Panc1 (cell line): ENCODE results near the gene LPAR6. TPM values are rescaled to one million over a fixed set of nuclear protein-coding genes. Genes with fewer than 3 reads are reported as not detected.

Experiments
- ATAC-seq: fragments of 200-7000 bp; cut with Tn5 transposase; 2 replicates; pipeline ENCODE4 v1.9.1; 2020; ENCODE audit warnings: mild to moderate bottlenecking, moderate library complexity
- BruUV-seq: library from RNA; stranded (reverse); fragments of 400-500 nt; replicated peaks from 2 replicates; lab custom pipeline; 2021; lab: Mats Ljungman, UMichigan
- CTCF ChIA-PET: fragments of 300-600 bp; sonication (Branson Sonifier 250); formaldehyde crosslinking; loops from one replicate; lab custom pipeline; 2022; ENCODE audit warnings: antibody characterized with exemption; lab: Charles Lee
- POLR2A ChIA-PET: fragments of 300-600 bp; sonication (Branson Sonifier 250); formaldehyde crosslinking; loops from one replicate; lab custom pipeline; 2022; ENCODE audit warnings: antibody characterized with exemption; lab: Charles Lee
- DNase-seq: peaks from one replicate; pipeline ENCODE4 v3.0.0-alpha.2; 2010; ENCODE audit warnings: low read depth, low spot score
- H3K27ac ChIP-seq: 2 replicates; pipeline ENCODE4 v1.5.1; 2011; ENCODE audit warnings: mild to moderate bottlenecking, low read length, inconsistent platforms
- H3K27me3 ChIP-seq: fragments of 200-500 bp; sonication (Bioruptor generic); 2 replicates; pipeline ENCODE4 v1.6.0; 2014; ENCODE audit warnings: low read length, inconsistent platforms; ENCODE audit not compliant: control insufficient read depth, insufficient read depth
- H3K36me3 ChIP-seq: fragments of 200-500 bp; sonication (Bioruptor generic); 2 replicates; pipeline ENCODE4 v1.5.1; 2014; ENCODE audit warnings: inconsistent platforms, mild to moderate bottlenecking, low read length, moderate library complexity; ENCODE audit not compliant: control insufficient read depth, insufficient read depth
- H3K4me1 ChIP-seq: 2 replicates; pipeline ENCODE4 v1.5.1; 2011; ENCODE audit warnings: inconsistent platforms, mild to moderate bottlenecking, low read length, moderate library complexity; ENCODE audit not compliant: control insufficient read depth, insufficient read depth
- H3K4me3 ChIP-seq, 2 experiments: 2 replicates each; pipeline ENCODE4 v1.5.1; 2011 to 2012; ENCODE audit warnings: low read depth in 2 of 2, low read length in 2 of 2, mild to moderate bottlenecking in 2 of 2, inconsistent platforms in 1 of 2, moderate library complexity in 1 of 2
- H3K9me3 ChIP-seq: fragments of 200-500 bp; sonication (Bioruptor generic); 2 replicates; pipeline ENCODE4 v1.5.1; 2014; ENCODE audit warnings: low read depth, mild to moderate bottlenecking, inconsistent platforms, low read length, moderate library complexity; ENCODE audit not compliant: control insufficient read depth, insufficient read depth
- POLR2AphosphoS5 ChIP-seq: IDR thresholded peaks from 2 replicates; pipeline ENCODE4 v1.6.1; 2012; ENCODE audit warnings: mild to moderate bottlenecking, low read depth, low read length, moderate library complexity
- SIN3A ChIP-seq: IDR thresholded peaks from 2 replicates; pipeline ENCODE4 v1.6.1; 2012; ENCODE audit warnings: low read depth, mild to moderate bottlenecking, low read length, moderate library complexity, borderline replicate concordance; ENCODE audit not compliant: insufficient read depth
- TCF7L2 ChIP-seq: IDR thresholded peaks from 2 replicates; pipeline ENCODE4 v1.6.1; 2011; ENCODE audit warnings: mild to moderate bottlenecking, low read depth, low read length, inconsistent platforms
- in situ Hi-C: cut with HindIII; loops from 2 replicates; pipeline ENCODE4 v1.10.0; 2016; ENCODE audit warnings: low sequenced_read_pairs, low pct_unique_long_range_greater_than_20kb
- intact Hi-C: fragments of 100-400 bp; cut with micrococcal nuclease; formaldehyde crosslinking; loops from one replicate; pipeline ENCODE4 v1.10.0; 2022; ENCODE audit not compliant: unreplicated experiment
- total RNA-seq: library from RNA; stranded (reverse); gene quantifications from one replicate; pipeline ENCODE4 v1.2.1, GENCODE V29; 2021; ENCODE audit not compliant: unreplicated experiment
- TF ChIP-seq, protein P1 (sequence below): fragments of 450-650 bp; IDR thresholded peaks from 2 replicates; pipeline ENCODE4 v1.5.1; 2017; ENCODE audit warnings: mild to moderate bottlenecking
- TF ChIP-seq, protein P2 (sequence below), 2 experiments: IDR thresholded peaks; 2 replicates each; pipeline ENCODE4 v1.6.1; 2011 to 2012; ENCODE audit warnings: low read depth in 2 of 2, control low read depth in 1 of 2, low read length in 1 of 2, mild to moderate bottlenecking in 1 of 2, moderate library complexity in 1 of 2; ENCODE audit not compliant: insufficient read depth in 1 of 2

The LPAR6 gene
- total RNA-seq, 1 experiment from 2014 or later, result 3.9 TPM

DNA sequence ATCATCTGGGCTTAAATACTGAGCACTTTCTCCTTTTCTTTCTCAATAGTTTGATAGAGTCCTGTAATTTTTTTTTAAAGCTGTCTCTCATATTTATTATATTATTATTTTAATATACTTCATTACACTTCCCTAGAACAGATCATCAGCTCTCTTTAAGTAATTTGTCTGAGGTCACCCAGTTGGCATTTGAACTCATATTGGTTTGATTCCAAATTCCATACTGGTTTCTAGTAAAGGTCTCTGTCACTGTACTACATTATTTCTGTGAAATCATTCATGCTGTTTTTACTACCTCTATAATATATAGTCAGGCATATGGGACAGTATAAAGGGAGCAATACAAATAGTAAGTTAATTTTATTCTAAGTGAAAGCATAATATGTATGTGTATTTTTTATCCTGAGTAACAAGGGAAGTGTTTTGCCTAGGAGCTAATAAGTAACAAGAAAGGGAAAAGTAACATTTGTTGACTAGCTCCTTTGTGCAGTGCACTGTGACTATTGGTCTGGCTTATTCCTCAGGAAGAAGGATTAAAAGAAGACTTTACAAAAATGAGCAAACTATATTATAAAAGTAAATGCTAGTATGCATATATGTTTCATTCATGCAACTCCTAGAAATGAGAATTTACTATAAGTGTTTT is 14.3 kb downstream of the LPAR6 start:
- Histone ChIP-seq H3K27me3 (no peaks in the 10 kb centered on the region), H3K4me3 (no peak overlapping the region), H3K27ac (peak overlapping the region; percentile 34; the same call in 1 of the 2 replicates), H3K36me3 (no peaks in the 10 kb centered on the region), H3K9me3 (no peaks in the 10 kb centered on the region), H3K4me1 (peaks cover 16% of the 10 kb centered on the region)
- POLR2A ChIA-PET, result no interaction called here
- in situ Hi-C loops, result no loop called here
- DNase-seq (no peak), ATAC-seq (no peak)
- CTCF ChIA-PET, result no interaction called here
- no TSS peak for BruUV-seq
- intact Hi-C loops, result no loop called here
- no peak for TF ChIP-seq TCF7L2

DNA sequence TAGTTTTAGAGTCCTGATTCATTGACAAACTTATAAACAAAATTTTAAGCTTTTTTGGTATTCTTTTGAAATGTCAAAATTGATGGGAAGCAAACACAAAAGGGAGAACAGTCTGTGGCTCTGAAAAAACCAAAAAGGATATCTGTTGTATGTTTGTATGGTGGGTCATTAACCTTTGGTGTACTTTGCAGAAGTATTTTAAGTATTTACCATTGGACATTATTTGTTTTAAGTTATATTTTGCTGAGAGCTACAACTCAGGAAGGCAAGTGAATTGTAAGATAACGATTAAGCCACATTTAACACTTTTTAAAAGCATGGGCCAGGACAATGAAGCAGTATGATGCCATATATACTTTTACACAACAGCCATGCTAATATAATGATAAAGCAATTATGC is 15.2 kb downstream of the LPAR6 start:
- ChIA-PET POLR2A (no interaction called here), CTCF (no interaction called here)
- DNase-seq, result no peak
- Histone ChIP-seq H3K4me3 (no peak overlapping the region), H3K27ac (no peak overlapping the region), H3K9me3 (no peaks in the 10 kb centered on the region), H3K36me3 (no peaks in the 10 kb centered on the region), H3K4me1 (peaks cover 16% of the 10 kb centered on the region), H3K27me3 (no peaks in the 10 kb centered on the region)
- in situ Hi-C loops (no loop called here), intact Hi-C loops (no loop called here)
- ATAC-seq, result no peak
- BruUV-seq, result no TSS peak
- TF ChIP-seq, protein P1, sequence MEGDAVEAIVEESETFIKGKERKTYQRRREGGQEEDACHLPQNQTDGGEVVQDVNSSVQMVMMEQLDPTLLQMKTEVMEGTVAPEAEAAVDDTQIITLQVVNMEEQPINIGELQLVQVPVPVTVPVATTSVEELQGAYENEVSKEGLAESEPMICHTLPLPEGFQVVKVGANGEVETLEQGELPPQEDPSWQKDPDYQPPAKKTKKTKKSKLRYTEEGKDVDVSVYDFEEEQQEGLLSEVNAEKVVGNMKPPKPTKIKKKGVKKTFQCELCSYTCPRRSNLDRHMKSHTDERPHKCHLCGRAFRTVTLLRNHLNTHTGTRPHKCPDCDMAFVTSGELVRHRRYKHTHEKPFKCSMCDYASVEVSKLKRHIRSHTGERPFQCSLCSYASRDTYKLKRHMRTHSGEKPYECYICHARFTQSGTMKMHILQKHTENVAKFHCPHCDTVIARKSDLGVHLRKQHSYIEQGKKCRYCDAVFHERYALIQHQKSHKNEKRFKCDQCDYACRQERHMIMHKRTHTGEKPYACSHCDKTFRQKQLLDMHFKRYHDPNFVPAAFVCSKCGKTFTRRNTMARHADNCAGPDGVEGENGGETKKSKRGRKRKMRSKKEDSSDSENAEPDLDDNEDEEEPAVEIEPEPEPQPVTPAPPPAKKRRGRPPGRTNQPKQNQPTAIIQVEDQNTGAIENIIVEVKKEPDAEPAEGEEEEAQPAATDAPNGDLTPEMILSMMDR, result no peak
- TF ChIP-seq, protein P2, sequence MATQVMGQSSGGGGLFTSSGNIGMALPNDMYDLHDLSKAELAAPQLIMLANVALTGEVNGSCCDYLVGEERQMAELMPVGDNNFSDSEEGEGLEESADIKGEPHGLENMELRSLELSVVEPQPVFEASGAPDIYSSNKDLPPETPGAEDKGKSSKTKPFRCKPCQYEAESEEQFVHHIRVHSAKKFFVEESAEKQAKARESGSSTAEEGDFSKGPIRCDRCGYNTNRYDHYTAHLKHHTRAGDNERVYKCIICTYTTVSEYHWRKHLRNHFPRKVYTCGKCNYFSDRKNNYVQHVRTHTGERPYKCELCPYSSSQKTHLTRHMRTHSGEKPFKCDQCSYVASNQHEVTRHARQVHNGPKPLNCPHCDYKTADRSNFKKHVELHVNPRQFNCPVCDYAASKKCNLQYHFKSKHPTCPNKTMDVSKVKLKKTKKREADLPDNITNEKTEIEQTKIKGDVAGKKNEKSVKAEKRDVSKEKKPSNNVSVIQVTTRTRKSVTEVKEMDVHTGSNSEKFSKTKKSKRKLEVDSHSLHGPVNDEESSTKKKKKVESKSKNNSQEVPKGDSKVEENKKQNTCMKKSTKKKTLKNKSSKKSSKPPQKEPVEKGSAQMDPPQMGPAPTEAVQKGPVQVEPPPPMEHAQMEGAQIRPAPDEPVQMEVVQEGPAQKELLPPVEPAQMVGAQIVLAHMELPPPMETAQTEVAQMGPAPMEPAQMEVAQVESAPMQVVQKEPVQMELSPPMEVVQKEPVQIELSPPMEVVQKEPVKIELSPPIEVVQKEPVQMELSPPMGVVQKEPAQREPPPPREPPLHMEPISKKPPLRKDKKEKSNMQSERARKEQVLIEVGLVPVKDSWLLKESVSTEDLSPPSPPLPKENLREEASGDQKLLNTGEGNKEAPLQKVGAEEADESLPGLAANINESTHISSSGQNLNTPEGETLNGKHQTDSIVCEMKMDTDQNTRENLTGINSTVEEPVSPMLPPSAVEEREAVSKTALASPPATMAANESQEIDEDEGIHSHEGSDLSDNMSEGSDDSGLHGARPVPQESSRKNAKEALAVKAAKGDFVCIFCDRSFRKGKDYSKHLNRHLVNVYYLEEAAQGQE (IDR thresholded peaks at IDR 0.05; ENCODE audit: insufficient read depth in 1 of 2, low read depth in 2 of 2, low read length in 1 of 2), result no peak
- no peak for TF ChIP-seq TCF7L2
- TF ChIP-seq POLR2AphosphoS5, result no peak
- no peak for TF ChIP-seq SIN3A

DNA sequence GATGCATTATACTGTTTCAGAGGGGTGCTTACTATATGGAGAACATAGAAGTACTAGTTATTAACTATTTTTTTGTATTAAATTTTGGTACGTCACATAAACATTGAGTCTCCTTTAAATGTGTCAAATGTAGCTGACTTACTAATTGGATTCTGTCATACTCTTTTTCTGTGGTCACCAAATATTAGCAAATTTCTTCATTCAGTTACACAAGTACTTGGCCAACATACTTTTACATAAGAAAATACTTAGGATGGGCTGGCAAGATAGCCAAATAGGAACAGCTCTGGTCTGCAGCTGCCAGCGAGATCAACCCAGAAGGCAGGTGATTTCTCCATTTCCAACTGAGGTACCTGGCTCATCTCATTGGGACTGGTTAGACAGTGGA is 19.2 kb downstream of the LPAR6 start:
- no TSS peak for BruUV-seq
- in situ Hi-C loops (no loop called here), intact Hi-C loops (no loop called here)
- H3K4me3 ChIP-seq, result no peak overlapping the region
- H3K27me3 ChIP-seq, result no peaks in the 10 kb centered on the region
- no peak for TF ChIP-seq POLR2AphosphoS5
- TF ChIP-seq TCF7L2, result no peak
- TF ChIP-seq, protein P2 (IDR thresholded peaks at IDR 0.05; ENCODE audit: insufficient read depth in 1 of 2, low read depth in 2 of 2, low read length in 1 of 2), result no peak
- TF ChIP-seq SIN3A, result no peak
- TF ChIP-seq, protein P1, result no peak
- H3K9me3 ChIP-seq, result no peaks in the 10 kb centered on the region
- H3K36me3 ChIP-seq, result no peaks in the 10 kb centered on the region
- H3K27ac ChIP-seq, result no peak overlapping the region
- no peak for ATAC-seq
- DNase-seq, result no peak
- CTCF ChIA-PET, result no interaction called here
- H3K4me1 ChIP-seq, result no peaks in the 10 kb centered on the region
- POLR2A ChIA-PET, result no interaction called here
